Spleen (tissue), 11 donors: ENCODE results near the gene CCNB1IP1. TPM values are rescaled to one million over a fixed set of nuclear protein-coding genes. Genes with fewer than 3 reads are reported as not detected.

Source experiments
- DNase-seq: peaks from one replicate; pipeline ENCODE4 v3.0.0-alpha.2; 2020
- H3K27ac ChIP-seq, 8 donors: fragments of 200-600 bp; sonication (generic) in 7 of 8; 1 replicate in 4 of 8; 2 replicates in 4 of 8; pipeline versions ENCODE4 v1.5.0 to v1.8.0; 2016 to 2021; ENCODE audit warnings: inconsistent platforms in 4 of 8, mild to moderate bottlenecking in 4 of 8, moderate library complexity in 1 of 8
- H3K27me3 ChIP-seq, 7 donors: fragments of 200-600 bp; sonication (generic) in 6 of 7; replicated peaks in 1 of 7; 1 replicate in 4 of 7; 2 replicates in 3 of 7; pipeline versions ENCODE4 v1.5.0 to v1.8.0; 2016 to 2021; ENCODE audit warnings: inconsistent platforms in 3 of 7, mild to moderate bottlenecking in 1 of 7
- H3K36me3 ChIP-seq, 6 donors: fragments of 200-600 bp; sonication (generic) in 5 of 6; 1 replicate in 4 of 6; 2 replicates in 2 of 6; pipeline versions ENCODE4 v1.5.0 to v1.8.0; 2016 to 2021; ENCODE audit warnings: inconsistent platforms in 2 of 6
- H3K4me1 ChIP-seq, 6 donors: fragments of 200-600 bp; sonication (generic) in 5 of 6; 1 replicate in 3 of 6; 2 replicates in 3 of 6; pipeline versions ENCODE4 v1.5.0 to v1.8.0; 2016 to 2021; ENCODE audit warnings: inconsistent platforms in 3 of 6
- H3K4me3 ChIP-seq, 8 donors: fragments of 200-600 bp; sonication (generic) in 7 of 8; 1 replicate in 4 of 8; 2 replicates in 4 of 8; pipeline versions ENCODE4 v1.5.0 to v1.8.0; 2016 to 2021; ENCODE audit warnings: inconsistent platforms in 4 of 8, mild to moderate bottlenecking in 4 of 8, moderate library complexity in 2 of 8
- H3K9me3 ChIP-seq, 8 donors: fragments of 200-600 bp; sonication (generic) in 7 of 8; 1 replicate in 4 of 8; 2 replicates in 4 of 8; pipeline versions ENCODE4 v1.5.0 to v1.8.0; 2016 to 2021; ENCODE audit warnings: inconsistent platforms in 4 of 8
- POLR2A ChIP-seq, 3 donors: fragments of 450-650 bp; IDR thresholded peaks; one replicate each; pipeline ENCODE4 v1.5.1; 2017; ENCODE audit warnings: antibody characterized with exemption in 3 of 3, mild to moderate bottlenecking in 1 of 3
- POLR2AphosphoS5 ChIP-seq, 3 donors: sonication (generic); formaldehyde crosslinking; IDR thresholded peaks; one replicate each; pipeline ENCODE4 v1.5.1; 2017; ENCODE audit warnings: antibody characterized with exemption in 3 of 3
- WGBS, 5 donors: extraction: QIAGEN DNeasy Blood & Tissue Kit in 3 of 5; methylation state at CpG; one replicate each; pipeline versions ENCODE4 v1.1.5 to v1.1.7; 2013 to 2018; 5-methylcytosine and 5-hydroxymethylcytosine counted together
- intact Hi-C: fragments of 100-400 bp; cut with DNase I; formaldehyde crosslinking; loops from one replicate; pipeline ENCODE4 v1.15.0; 2023; ENCODE audit warnings: low total_unique reads
- polyA plus RNA-seq, 3 donors: library from polyadenylated mRNA; stranded (reverse); fragments of 200-250 nt; gene quantifications; one replicate each; pipeline ENCODE4 v1.2.1, GENCODE V29; 2013
- total RNA-seq, 7 donors: library from RNA; depleted of rRNA in 3 of 7; stranded (reverse); fragments of >200 nt in 3 of 7; fragmentation: NEBNext Ultra II Directional in 4 of 7; extraction: Animal tissue kit (Norgen Biotek cat#: 25700) in 4 of 7; gene quantifications; one replicate each; pipeline versions ENCODE4 v1.1.0 to v1.2.1, GENCODE V29; 2016 to 2021
- TF ChIP-seq, protein P1 (sequence below), 11 experiments: fragments of 200-600 bp in 7 of 11; fragments of 450-650 bp in 4 of 11; sonication (generic) in 4 of 11; IDR thresholded peaks in 8 of 11; conservative IDR thresholded peaks in 3 of 11; 1 replicate in 7 of 11; 2 replicates in 4 of 11; pipeline versions ENCODE4 v1.4.0 to v1.8.0; 2016 to 2021; ENCODE audit warnings: antibody characterized with exemption in 11 of 11, inconsistent platforms in 4 of 11, mild to moderate bottlenecking in 1 of 11
- donor health status: healthy with polysubstance abuse.
- donor health status: DM: no; HTN: no; CAD: no; lungs with moderate emphysema.
- donor health status: DM: no; HTN: no; CAD: no.
- donor health status: Bipolar disorder and iron deficiency.
- donor health status: healthy.
- donor health status: DM: no; HTN: no; CAD: no.
- donor health status: DM: yes; HTN: yes; CAD: no.

CCNB1IP1 gene
- total and polyA plus RNA-seq, 10 donors = 21.1 to 49.1 (median 30.8) TPM

DNA sequence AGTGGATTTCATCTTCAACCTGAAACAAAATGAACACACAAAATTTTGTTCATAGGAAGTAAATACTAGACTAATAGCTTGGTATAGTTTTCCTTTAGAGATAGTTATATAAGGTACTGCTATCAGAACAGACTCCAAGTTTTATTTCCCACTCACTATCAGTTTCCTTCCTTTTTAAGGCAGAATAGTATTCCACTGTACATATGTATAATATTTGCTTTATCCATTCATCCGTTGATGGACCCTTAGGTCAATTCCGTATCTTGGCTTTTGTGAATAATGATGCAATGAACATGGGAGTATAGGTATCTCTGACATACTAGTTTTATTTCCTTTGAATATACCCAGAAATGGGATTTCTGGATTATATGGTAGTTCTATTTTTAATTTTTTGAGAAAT lies 3.7 kb downstream of the CCNB1IP1 start:
- intact Hi-C loops = loop anchor here (5.0 kb wide), 2 partner anchors 278 to 363 kb away; no protein-coding TSS in a partner anchor
- peaks cover 0 to 37% (median 18%) of the 10 kb centered on the region in 6 donors for H3K36me3 ChIP-seq
- TF ChIP-seq POLR2AphosphoS5 (IDR thresholded peaks at IDR 0.05) (no peak), POLR2A (IDR thresholded peaks at IDR 0.05) (no peak)
- TF ChIP-seq, protein P1, sequence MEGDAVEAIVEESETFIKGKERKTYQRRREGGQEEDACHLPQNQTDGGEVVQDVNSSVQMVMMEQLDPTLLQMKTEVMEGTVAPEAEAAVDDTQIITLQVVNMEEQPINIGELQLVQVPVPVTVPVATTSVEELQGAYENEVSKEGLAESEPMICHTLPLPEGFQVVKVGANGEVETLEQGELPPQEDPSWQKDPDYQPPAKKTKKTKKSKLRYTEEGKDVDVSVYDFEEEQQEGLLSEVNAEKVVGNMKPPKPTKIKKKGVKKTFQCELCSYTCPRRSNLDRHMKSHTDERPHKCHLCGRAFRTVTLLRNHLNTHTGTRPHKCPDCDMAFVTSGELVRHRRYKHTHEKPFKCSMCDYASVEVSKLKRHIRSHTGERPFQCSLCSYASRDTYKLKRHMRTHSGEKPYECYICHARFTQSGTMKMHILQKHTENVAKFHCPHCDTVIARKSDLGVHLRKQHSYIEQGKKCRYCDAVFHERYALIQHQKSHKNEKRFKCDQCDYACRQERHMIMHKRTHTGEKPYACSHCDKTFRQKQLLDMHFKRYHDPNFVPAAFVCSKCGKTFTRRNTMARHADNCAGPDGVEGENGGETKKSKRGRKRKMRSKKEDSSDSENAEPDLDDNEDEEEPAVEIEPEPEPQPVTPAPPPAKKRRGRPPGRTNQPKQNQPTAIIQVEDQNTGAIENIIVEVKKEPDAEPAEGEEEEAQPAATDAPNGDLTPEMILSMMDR (IDR thresholded peaks at IDR 0.05 in 8 of 11, conservative IDR thresholded peaks at IDR 0.05 in 3 of 11) = no peak
- 43 to 94% (median 74%) methylated on average over 2 of the region's 2 CpGs for WGBS, 5 donors
- peaks cover 16 to 60% (median 39%) of the 10 kb centered on the region in 6 donors for H3K4me1 ChIP-seq
- no peaks in the 10 kb centered on the region for H3K9me3 ChIP-seq
- no peak overlapping the region for H3K4me3 ChIP-seq
- DNase-seq = no peak
- no peak overlapping the region for H3K27ac ChIP-seq
- H3K27me3 ChIP-seq = no peaks in the 10 kb centered on the region

DNA sequence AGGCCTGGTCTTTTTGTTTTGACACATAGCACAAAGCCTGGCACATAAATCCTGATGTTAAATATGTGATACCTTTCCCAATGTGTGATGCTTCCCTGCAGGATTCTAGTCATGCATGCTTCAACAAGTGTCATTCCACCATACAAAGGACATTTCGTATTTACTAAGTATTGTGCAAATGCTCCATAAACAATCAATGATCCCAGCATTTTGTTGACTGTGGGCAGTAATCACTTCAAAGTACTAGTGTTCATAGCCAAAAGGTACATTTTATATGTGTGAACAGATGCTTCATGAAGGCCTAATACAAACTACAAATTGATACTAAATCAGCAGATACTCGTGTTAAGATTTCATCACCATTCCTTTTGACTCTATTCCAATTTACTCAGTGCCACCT lies 4.4 kb downstream of the CCNB1IP1 start:
- Histone ChIP-seq H3K27me3 (no peaks in the 10 kb centered on the region), H3K27ac (peak overlapping the region in 1 of 8 donors; percentile 2), H3K4me3 (no peak overlapping the region), H3K9me3 (no peaks in the 10 kb centered on the region), H3K36me3 (peaks cover 0 to 43% (median 22%) of the 10 kb centered on the region in 6 donors), H3K4me1 (peaks cover 16 to 56% (median 37%) of the 10 kb centered on the region in 6 donors)
- TF ChIP-seq POLR2AphosphoS5 (IDR thresholded peaks at IDR 0.05) (no peak), POLR2A (IDR thresholded peaks at IDR 0.05) (no peak)
- TF ChIP-seq, protein P1 (IDR thresholded peaks at IDR 0.05 in 8 of 11, conservative IDR thresholded peaks at IDR 0.05 in 3 of 11) = no peak
- DNase-seq = no peak
- intact Hi-C loops = loop anchor here (5.0 kb wide), 2 partner anchors 279 to 364 kb away; no protein-coding TSS in a partner anchor
- WGBS, 5 donors = 63 to 77% (median 67%) methylated on average over 2 of the region's 2 CpGs

DNA sequence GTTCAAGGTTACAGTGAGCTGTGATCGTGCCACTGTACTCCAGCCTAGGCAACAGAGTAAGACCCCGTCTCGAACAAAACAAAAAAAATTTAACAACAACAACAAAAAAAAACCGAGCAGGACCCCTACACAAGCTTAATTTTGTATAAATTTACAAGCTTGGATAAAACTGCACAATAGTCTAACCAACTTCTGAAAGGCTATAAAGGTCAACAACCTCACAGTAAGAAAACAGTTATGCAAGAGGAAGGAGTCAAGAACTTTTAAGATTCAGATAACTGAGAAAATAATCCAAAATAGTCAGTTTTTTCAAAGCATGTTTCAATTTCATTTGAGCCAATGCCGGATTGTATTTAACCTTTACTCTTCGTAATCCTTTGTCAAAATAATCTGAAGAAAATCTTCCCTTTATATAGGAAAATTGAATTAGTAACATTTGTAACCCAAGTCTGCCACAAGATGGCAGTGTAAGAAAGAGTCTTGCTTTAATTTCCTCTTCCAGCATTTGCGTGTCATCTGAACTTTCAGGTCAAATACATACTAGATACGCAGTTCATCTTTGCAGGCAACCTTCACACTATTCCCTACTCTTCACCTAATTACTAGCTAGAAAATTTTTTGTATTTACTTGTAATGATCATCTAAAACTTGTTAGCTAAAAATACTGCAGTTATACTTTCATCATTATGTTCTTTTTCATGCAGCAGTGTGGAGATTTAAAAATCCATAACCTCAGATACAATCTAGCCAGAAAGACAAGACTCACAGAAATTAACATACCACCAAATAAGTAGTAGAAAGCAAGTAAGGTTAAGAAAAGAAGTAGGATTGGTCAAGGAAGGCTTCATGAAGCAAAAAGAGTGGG lies 5.8 kb downstream of the CCNB1IP1 start:
- WGBS, 5 donors = 41 to 54% (median 45%) methylated on average over 8 of the region's 8 CpGs
- H3K4me3 ChIP-seq = no peak overlapping the region
- H3K9me3 ChIP-seq = no peaks in the 10 kb centered on the region
- H3K27ac ChIP-seq = peak overlapping the region in 4 of 8 donors; percentile 8 to 42 (median 24)
- H3K4me1 ChIP-seq = peaks cover 6 to 42% (median 27%) of the 10 kb centered on the region in 6 donors
- intact Hi-C loops = loop anchor here (5.0 kb wide), 2 partner anchors 280 to 365 kb away; no protein-coding TSS in a partner anchor
- no peaks in the 10 kb centered on the region for H3K27me3 ChIP-seq
- no peak for DNase-seq
- H3K36me3 ChIP-seq = peaks cover 0 to 57% (median 25%) of the 10 kb centered on the region in 6 donors
- TF ChIP-seq POLR2AphosphoS5 (IDR thresholded peaks at IDR 0.05) = no peak
- TF ChIP-seq POLR2A (IDR thresholded peaks at IDR 0.05) = no peak
- TF ChIP-seq, protein P1 (IDR thresholded peaks at IDR 0.05 in 8 of 11, conservative IDR thresholded peaks at IDR 0.05 in 3 of 11) = peak; percentile 59 to 82 (median 75)

DNA sequence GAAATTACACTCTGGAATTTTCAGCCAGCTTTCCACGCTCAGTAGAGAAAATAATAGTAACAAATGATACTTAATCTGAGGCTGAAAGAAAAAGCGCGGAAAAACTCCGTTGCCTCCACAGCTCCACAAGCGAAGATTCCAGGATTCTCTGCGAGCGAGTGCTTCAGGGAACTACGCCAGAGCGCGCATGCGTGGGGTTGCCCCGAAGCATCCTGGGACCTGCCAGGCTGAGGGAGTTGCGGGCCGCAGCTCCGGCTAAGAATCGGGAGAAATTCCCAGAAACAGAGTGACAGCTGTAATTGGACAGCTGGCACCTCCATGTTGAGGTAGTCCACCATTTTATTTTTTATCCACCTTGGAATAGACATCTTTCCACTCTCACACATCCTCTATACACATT lies 15.4 kb downstream of the CCNB1IP1 start:
- Histone ChIP-seq H3K27ac (no peak overlapping the region), H3K27me3 (no peaks in the 10 kb centered on the region), H3K4me1 (no peaks in the 10 kb centered on the region), H3K36me3 (peaks cover 7 to 99% (median 63%) of the 10 kb centered on the region in 6 donors), H3K9me3 (no peaks in the 10 kb centered on the region), H3K4me3 (no peak overlapping the region)
- no peak for DNase-seq
- 91 to 97% (median 96%) methylated on average over 16 of the region's 16 CpGs for WGBS, 5 donors
- intact Hi-C loops = no loop called here
- TF ChIP-seq, protein P1 (IDR thresholded peaks at IDR 0.05 in 8 of 11, conservative IDR thresholded peaks at IDR 0.05 in 3 of 11) = no peak
- no peak for TF ChIP-seq POLR2A (IDR thresholded peaks at IDR 0.05)
